8988T (cell line): Measurements from ENCODE around the gene GMPR2.
"Not testable (repeated sequence)": the region's sequence is repeated elsewhere in the genome, so short reads cannot be mapped to it uniquely, and the experiment has no call there.

ENCODE experiments used
- DNase-seq: peaks from one replicate; pipeline ENCODE4 v3.0.0; 2011

GMPR2 gene

GRCh38 chr14:24232645-24233537, at the start of gene GMPR2:
Gene GMPR2 (plus strand): TSS chr14:24232929. CDS start chr14:24233254, 325 bp downstream.
- DNase-seq, result no peak

- DNase-seq, result no peak
Measured at GRCh38 chr14:24183014-24183481, 49.7 kb upstream of the GMPR2 start.

GRCh38 chr14:24184104-24184970, 48.4 kb upstream of the GMPR2 start:
- DNase-seq, result no peak

DNA sequence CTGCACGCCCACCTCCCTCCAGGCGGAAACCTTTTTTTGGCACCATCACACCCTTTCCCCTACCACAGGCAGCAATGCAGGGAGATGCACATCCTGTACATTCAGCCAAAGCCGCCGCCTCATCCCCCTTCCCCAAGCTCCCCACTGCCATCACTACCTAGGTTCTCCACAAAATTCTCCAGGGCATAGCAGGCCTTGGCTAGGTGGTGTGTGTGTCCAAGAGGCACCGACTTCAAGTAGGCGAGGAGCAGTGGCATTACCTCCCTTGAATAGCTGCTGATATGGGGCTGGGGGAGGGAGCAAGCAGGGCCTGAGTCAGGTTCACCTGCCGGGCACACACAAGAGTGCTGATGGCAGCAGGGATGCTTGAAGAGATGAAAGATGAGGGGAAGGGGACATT, 47.7 kb upstream of the GMPR2 start:
- no peak for DNase-seq

GRCh38 chr14:24185741-24186140, 47.0 kb upstream of the GMPR2 start:
- no peak for DNase-seq

GRCh38 chr14:24186831-24187538, 45.7 kb upstream of the GMPR2 start:
- DNase-seq, result no peak

DNA sequence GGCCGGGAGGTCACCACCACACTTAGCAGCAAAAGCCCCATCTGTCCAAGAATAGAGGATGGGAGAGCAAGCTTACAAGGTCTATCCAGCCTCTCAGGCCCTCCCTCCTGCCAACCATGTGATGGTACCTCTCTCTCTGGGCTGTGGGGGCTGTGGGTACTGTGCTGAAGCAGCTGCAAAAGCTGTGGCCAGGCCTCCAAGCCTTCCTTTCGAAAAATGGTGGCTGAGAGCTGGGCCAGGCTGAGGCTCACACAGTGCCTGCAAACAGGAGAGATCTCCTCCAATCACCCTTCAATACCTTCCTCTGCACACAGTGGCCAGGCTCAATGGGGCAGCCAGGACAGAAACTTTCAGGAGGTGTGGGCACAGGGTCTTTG, 45.2 kb upstream of the GMPR2 start:
- DNase-seq, result no peak

- peak; percentile 93 for DNase-seq
Measured at GRCh38 chr14:24188251-24189058, 44.3 kb upstream of the GMPR2 start, which contains the start of gene IPO4. Gene IPO4 (minus strand): TSS chr14:24188816. CDS start chr14:24188787, 29 bp downstream.

- no peak for DNase-seq
Measured at GRCh38 chr14:24189059-24189375, 43.7 kb upstream of the GMPR2 start.

GRCh38 chr14:24189460-24189859, 43.3 kb upstream of the GMPR2 start:
- no peak for DNase-seq

- no peak for DNase-seq
Measured at GRCh38 chr14:24190416-24190815, 42.3 kb upstream of the GMPR2 start.

GRCh38 chr14:24192933-24193332, 39.8 kb upstream of the GMPR2 start:
- no peak for DNase-seq

DNA sequence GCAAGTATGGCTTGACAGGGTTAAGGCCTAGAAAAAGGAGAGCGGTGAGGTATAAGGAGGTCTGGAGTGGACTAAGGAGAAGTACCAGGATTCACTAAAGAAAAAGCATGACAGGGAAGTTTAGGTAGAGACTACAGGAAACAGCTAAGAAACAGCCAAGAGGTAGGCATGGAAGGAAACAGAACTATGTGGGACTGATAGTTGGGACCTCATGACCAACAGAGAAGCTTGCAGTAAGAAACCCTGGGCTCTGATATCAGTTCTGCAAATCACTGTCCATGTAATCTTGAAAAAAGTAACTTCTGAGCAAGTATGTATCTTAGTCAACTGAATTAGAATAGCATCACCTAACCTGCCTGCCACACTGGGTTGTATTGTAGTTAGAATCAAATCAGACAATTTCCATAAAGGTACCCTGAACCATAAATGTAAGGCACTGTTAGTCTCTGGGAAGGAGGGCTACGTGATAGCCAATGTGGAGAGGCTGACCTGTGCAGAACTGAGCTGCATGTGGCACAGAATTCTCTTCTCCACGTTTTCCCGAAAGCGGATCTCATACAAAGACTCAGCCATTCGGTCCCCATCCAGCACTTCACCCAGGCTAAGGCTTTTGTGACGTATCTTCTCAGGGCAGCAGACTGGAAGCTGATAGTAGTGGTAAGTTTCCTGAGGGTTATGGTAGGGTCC, 38.4 kb upstream of the GMPR2 start:
- no peak for DNase-seq

DNA sequence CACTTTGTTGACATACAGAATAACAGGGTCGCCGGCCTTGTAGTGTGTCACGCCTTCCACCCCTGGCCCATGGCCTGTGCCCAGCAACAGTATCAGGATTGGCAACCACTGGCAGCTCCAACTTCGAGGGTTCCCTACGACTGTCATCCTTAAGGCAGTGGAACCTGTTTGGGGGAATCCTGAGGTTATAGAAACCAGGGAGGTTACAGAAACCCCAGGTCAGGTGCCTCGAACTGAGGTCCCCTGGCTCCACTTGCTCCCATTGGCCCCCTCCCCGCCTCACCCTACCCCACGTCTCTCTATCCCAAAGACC, 37.9 kb upstream of the GMPR2 start:
- no peak for DNase-seq

- DNase-seq, result peak; percentile 82
Measured at GRCh38 chr14:24195186-24196070, 37.3 kb upstream of the GMPR2 start, which contains the start of gene TM9SF1. Gene TM9SF1 (minus strand): TSS chr14:24195441. CDS start chr14:24195019, 422 bp downstream.

DNA sequence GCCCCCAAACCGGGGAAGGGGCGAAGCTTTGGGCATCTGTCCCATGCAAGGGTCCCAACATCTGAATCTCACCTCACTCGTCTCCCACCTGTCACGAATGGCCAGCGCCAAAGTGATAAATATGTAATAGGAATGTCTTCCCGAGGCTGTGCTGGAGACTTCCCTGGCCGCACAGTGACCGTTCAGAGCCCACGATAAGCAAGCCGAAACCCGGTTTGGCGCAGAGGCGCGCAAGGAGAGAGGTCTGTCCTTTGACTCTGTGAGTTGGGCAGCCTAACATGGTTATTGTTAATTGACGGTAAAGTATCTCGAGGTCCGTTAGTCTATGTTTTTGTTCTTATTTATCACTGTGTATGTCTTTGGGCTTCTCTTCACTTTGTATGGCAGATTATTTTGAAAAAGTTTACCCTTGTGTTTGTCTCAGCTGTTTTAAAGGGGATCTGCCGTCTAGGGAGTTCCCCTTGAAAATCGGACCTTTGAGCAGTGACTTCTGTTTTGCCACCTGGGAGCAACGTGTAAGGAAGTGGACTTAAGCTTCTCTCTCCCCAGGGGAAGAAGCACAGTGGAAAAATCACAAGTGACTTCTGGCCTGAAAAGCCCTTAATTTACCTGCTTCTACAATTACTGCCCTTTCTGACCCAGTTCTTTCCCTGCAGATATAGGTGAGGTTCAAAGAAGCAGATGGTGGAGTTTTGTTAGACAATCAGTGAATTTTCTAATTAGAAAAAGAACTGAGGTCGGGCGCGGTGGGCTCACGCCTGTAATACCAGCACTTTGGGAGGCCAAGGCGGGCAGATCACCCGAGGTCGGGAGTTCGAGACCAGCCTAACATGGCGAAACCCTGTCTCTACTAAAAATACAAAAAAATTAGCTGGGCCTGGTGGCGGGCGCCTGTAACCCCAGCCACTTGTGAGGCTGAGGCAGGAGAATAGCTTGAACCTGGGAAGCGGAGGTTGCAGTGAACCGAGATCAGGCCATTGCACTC, 36.4 kb upstream of the GMPR2 start:
- DNase-seq, result no peak

- DNase-seq, result no peak
Measured at GRCh38 chr14:24197056-24197450, 35.7 kb upstream of the GMPR2 start.

GRCh38 chr14:24198814-24199524, 33.8 kb upstream of the GMPR2 start:
- DNase-seq, result no peak

- DNase-seq, result not testable (repeated sequence)
Measured at GRCh38 chr14:24202538-24202937, 30.2 kb upstream of the GMPR2 start.
